Neural cell (in vitro differentiated cells): Measurements from ENCODE around the gene RPSA. TPM values are rescaled to one million over a fixed set of nuclear protein-coding genes. Genes with fewer than 3 reads are reported as not detected.

Experiments used
- H2AFZ ChIP-seq: fragments of 200-600, 300-800 bp; sonication (generic), shearing (Covaris generic); 2 replicates; pipeline ENCODE4 v1.6.0; 2014; ENCODE audit warnings: low read depth, mild to moderate bottlenecking, antibody characterized with exemption, low read length, moderate library complexity
- H3F3A ChIP-seq: fragments of 200-600 bp; shearing (Covaris generic); 2 replicates; pipeline ENCODE4 v1.6.1; 2016; ENCODE audit warnings: mild to moderate bottlenecking, moderate library complexity, mixed read lengths, antibody characterized with exemption, low read length; ENCODE audit not compliant: insufficient read depth, poor library complexity, severe bottlenecking
- H3K27ac ChIP-seq: fragments of 200-600, 300-800 bp; sonication (generic), shearing (Covaris generic); 2 replicates; pipeline ENCODE4 v1.5.1; 2014; ENCODE audit warnings: mild to moderate bottlenecking, low read length, moderate library complexity
- H3K27me3 ChIP-seq: fragments of 300-800, 200-600 bp; sonication (generic), shearing (Covaris generic); 2 replicates; pipeline ENCODE4 v1.6.0; 2014; ENCODE audit warnings: mild to moderate bottlenecking, low read depth, low read length, moderate library complexity; ENCODE audit not compliant: insufficient read depth
- H3K36me3 ChIP-seq: fragments of 300-800, 200-600 bp; sonication (generic), shearing (Covaris generic); 2 replicates; pipeline ENCODE4 v1.5.1; 2014; ENCODE audit warnings: mild to moderate bottlenecking, antibody characterized with exemption, low read length, moderate library complexity; ENCODE audit not compliant: insufficient read depth
- H3K4me2 ChIP-seq: fragments of 300-800, 200-600 bp; sonication (generic), shearing (Covaris generic); 2 replicates; pipeline ENCODE4 v1.6.0; 2014; ENCODE audit warnings: mild to moderate bottlenecking, low read length
- H3K4me3 ChIP-seq: fragments of 300-800, 200-600 bp; sonication (generic), shearing (Covaris generic); 2 replicates; pipeline ENCODE4 v1.5.1; 2014; ENCODE audit warnings: mild to moderate bottlenecking, low read length, moderate library complexity
- H3K79me2 ChIP-seq: fragments of 200-600 bp; shearing (Covaris generic); replicated peaks from 2 replicates; pipeline ENCODE4 v1.6.0; 2014; ENCODE audit warnings: mild to moderate bottlenecking, low read length, moderate library complexity; ENCODE audit not compliant: insufficient read depth
- H3K9ac ChIP-seq: fragments of 300-800, 200-600 bp; sonication (generic), shearing (Covaris generic); 2 replicates; pipeline ENCODE4 v1.6.1; 2016; ENCODE audit warnings: mild to moderate bottlenecking, low read length, mixed read lengths
- H3K9me2 ChIP-seq: fragments of 200-600 bp; shearing (Covaris generic); 2 replicates; pipeline ENCODE4 v1.6.1; 2016; ENCODE audit warnings: mild to moderate bottlenecking, low read length, mixed read lengths; ENCODE audit not compliant: insufficient read depth
- H3K9me3 ChIP-seq: fragments of 200-600, 300-800 bp; sonication (generic), shearing (Covaris generic); 2 replicates; pipeline ENCODE4 v1.6.1; 2016; ENCODE audit warnings: mild to moderate bottlenecking, mixed run types, low read length, moderate library complexity, mixed read lengths
- H4K20me1 ChIP-seq: fragments of 200-600 bp; shearing (Covaris generic); 2 replicates; pipeline ENCODE4 v1.6.1; 2016; ENCODE audit warnings: mild to moderate bottlenecking, mixed run types; ENCODE audit not compliant: insufficient read depth
- EP300 ChIP-seq: fragments of 450-650 bp; conservative IDR thresholded peaks from 2 replicates; pipeline ENCODE4 v1.6.1; 2014; ENCODE audit warnings: antibody characterized with exemption, mild to moderate bottlenecking, moderate library complexity; ENCODE audit not compliant: poor library complexity, severe bottlenecking
- EZH2 ChIP-seq: fragments of 200-600, 300-800 bp; shearing (Covaris generic), sonication (generic); IDR thresholded peaks from 2 replicates; pipeline ENCODE4 v1.6.1; 2014; ENCODE audit warnings: antibody characterized with exemption, low read length, borderline replicate concordance, mild to moderate bottlenecking; ENCODE audit not compliant: insufficient read depth, poor library complexity, severe bottlenecking
- MXI1 ChIP-seq: fragments of 450-650 bp; conservative IDR thresholded peaks from 2 replicates; pipeline ENCODE4 v1.6.1; 2014; ENCODE audit warnings: antibody characterized with exemption, mild to moderate bottlenecking; ENCODE audit not compliant: poor library complexity, severe bottlenecking
- POLR2AphosphoS5 ChIP-seq: IDR thresholded peaks from 2 replicates; pipeline ENCODE4 v1.6.1; 2012
- RAD21 ChIP-seq: fragments of 450-650 bp; conservative IDR thresholded peaks from 2 replicates; pipeline ENCODE4 v1.6.1; 2014; ENCODE audit warnings: antibody characterized with exemption, mild to moderate bottlenecking, moderate library complexity
- REST ChIP-seq: IDR thresholded peaks from 2 replicates; pipeline ENCODE4 v1.6.1; 2012; ENCODE audit warnings: borderline replicate concordance
- SMC3 ChIP-seq: fragments of 450-650 bp; conservative IDR thresholded peaks from 2 replicates; pipeline ENCODE4 v1.6.1; 2014; ENCODE audit warnings: antibody characterized with exemption, mild to moderate bottlenecking, moderate library complexity; ENCODE audit not compliant: poor library complexity
- TAF1 ChIP-seq: IDR thresholded peaks from 2 replicates; pipeline ENCODE4 v1.6.1; 2012; ENCODE audit warnings: low read depth
- polyA plus RNA-seq: library from polyadenylated mRNA; depleted of rRNA; stranded (reverse); fragments of >200 nt; gene quantifications from 2 replicates; pipeline ENCODE4 v1.2.3, GENCODE V29; 2014
- TF ChIP-seq, protein P1 (sequence below): fragments of 450-650 bp; IDR thresholded peaks from 2 replicates; pipeline ENCODE4 v1.5.1; 2014; ENCODE audit warnings: antibody characterized with exemption, mild to moderate bottlenecking, moderate library complexity; ENCODE audit not compliant: poor library complexity, severe bottlenecking

The RPSA gene
- polyA plus RNA-seq, 1 donor from 2014 or later: 1,629 TPM

GRCh38 chr3:39383881-39384664 is 22.4 kb upstream of the RPSA start:
- Histone ChIP-seq H3K9me3 (no peaks in the 10 kb centered on the region), H4K20me1 (no peaks in the 10 kb centered on the region), H3K79me2 (peaks cover 32% of the 10 kb centered on the region), H3K4me2 (peak overlapping the region; percentile 68), H3K27ac (peak overlapping the region; percentile 84), H3F3A (no peaks in the 10 kb centered on the region), H3K36me3 (no peaks in the 10 kb centered on the region), H3K9ac (peak overlapping the region; percentile 82), H3K27me3 (no peaks in the 10 kb centered on the region), H2AFZ (peak overlapping the region; percentile 83), H3K9me2 (no peaks in the 10 kb centered on the region), H3K4me3 (peak overlapping the region; percentile 79)
- TF ChIP-seq MXI1 (peak; percentile 95), REST (peak; percentile 12), POLR2AphosphoS5 (peak; percentile 72), EP300 (no peak)
- TF ChIP-seq, protein P1, sequence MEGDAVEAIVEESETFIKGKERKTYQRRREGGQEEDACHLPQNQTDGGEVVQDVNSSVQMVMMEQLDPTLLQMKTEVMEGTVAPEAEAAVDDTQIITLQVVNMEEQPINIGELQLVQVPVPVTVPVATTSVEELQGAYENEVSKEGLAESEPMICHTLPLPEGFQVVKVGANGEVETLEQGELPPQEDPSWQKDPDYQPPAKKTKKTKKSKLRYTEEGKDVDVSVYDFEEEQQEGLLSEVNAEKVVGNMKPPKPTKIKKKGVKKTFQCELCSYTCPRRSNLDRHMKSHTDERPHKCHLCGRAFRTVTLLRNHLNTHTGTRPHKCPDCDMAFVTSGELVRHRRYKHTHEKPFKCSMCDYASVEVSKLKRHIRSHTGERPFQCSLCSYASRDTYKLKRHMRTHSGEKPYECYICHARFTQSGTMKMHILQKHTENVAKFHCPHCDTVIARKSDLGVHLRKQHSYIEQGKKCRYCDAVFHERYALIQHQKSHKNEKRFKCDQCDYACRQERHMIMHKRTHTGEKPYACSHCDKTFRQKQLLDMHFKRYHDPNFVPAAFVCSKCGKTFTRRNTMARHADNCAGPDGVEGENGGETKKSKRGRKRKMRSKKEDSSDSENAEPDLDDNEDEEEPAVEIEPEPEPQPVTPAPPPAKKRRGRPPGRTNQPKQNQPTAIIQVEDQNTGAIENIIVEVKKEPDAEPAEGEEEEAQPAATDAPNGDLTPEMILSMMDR: peak; percentile 36

DNA sequence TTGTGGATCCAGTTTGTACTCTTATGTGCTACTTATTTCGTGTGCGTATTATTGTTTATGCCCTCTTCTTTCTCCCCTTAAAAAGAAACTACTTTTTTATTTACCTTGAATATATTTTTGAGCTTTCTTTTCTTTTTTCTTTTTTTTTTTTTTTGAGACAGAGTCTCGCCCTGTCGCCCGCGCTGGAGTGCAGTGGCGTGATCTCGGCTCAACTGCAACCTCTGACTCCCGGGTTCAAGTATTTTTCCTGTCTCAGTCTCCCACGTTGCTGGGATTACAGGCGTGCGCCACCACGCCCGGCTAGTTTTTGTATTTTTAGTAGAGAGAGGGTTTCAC is 21.9 kb upstream of the RPSA start:
- Histone ChIP-seq H4K20me1 (no peaks in the 10 kb centered on the region), H3K9ac (peak overlapping the region; percentile 82), H3K4me3 (peak overlapping the region; percentile 79)

More for the DNA sequence above, 21.9 kb upstream of the RPSA start:
- Histone ChIP-seq H3K9me3 (no peaks in the 10 kb centered on the region), H3K36me3 (no peaks in the 10 kb centered on the region), H3K27ac (no peak overlapping the region), H3K4me2 (peak overlapping the region; percentile 68), H2AFZ (no peak overlapping the region), H3K27me3 (no peaks in the 10 kb centered on the region), H3F3A (no peaks in the 10 kb centered on the region), H3K9me2 (no peaks in the 10 kb centered on the region), H3K79me2 (peaks cover 32% of the 10 kb centered on the region)
- no peak for TF ChIP-seq POLR2AphosphoS5
- TF ChIP-seq EP300: no peak
- TF ChIP-seq TAF1: no peak
- no peak for TF ChIP-seq RAD21
- no peak for TF ChIP-seq MXI1
- TF ChIP-seq REST: no peak
- TF ChIP-seq EZH2: no peak
- no peak for TF ChIP-seq SMC3
- TF ChIP-seq, protein P1: no peak
